Lower lobe of right lung (tissue), 2 donors: Measurements from ENCODE around the gene NBDY. TPM values are rescaled to one million over a fixed set of nuclear protein-coding genes. Genes with fewer than 3 reads are reported as not detected.

Source experiments
- ATAC-seq, 2 donors: fragments of 200-7000 bp; cut with Tn5 transposase; one replicate each; pipeline ENCODE4 v1.9.1; 2020 to 2022; ENCODE audit warnings: mild to moderate bottlenecking in 2 of 2, moderate library complexity in 2 of 2
- DNase-seq: peaks from one replicate; pipeline ENCODE4 v3.0.0-alpha.2; 2020
- H3K27ac ChIP-seq: fragments of 200-600 bp; one replicate; pipeline ENCODE4 v1.8.0; 2022
- H3K27me3 ChIP-seq: fragments of 200-600 bp; one replicate; pipeline ENCODE4 v1.8.0; 2022; ENCODE audit warnings: low read depth
- H3K36me3 ChIP-seq: fragments of 200-600 bp; one replicate; pipeline ENCODE4 v1.8.0; 2022; ENCODE audit warnings: mild to moderate bottlenecking
- H3K4me1 ChIP-seq: fragments of 200-600 bp; one replicate; pipeline ENCODE4 v1.8.0; 2022
- H3K4me3 ChIP-seq: fragments of 200-600 bp; one replicate; pipeline ENCODE4 v1.8.0; 2022; ENCODE audit warnings: mild to moderate bottlenecking
- H3K9me3 ChIP-seq: fragments of 200-600 bp; one replicate; pipeline ENCODE4 v1.8.0; 2022
- CTCF ChIP-seq: fragments of 200-600 bp; IDR thresholded peaks from one replicate; pipeline ENCODE4 v1.8.0; 2022; ENCODE audit warnings: antibody characterized with exemption, mild to moderate bottlenecking
- intact Hi-C: fragments of 100-400 bp; cut with DNase I; formaldehyde crosslinking; loops from one replicate; pipeline ENCODE4 v1.11.0; 2022
- total RNA-seq: library from RNA; stranded (reverse); fragmentation: NEBNext Ultra II Directional; extraction: Animal tissue kit (Norgen Biotek cat#: 25700); gene quantifications from one replicate; pipeline ENCODE4 v1.2.1, GENCODE V29; 2021
- donor health status: DM: no; HTN: yes; CAD: no; lungs with severe emphysema.

Gene NBDY
- total RNA-seq, 1 donor from 2014 or later, result 37.5 TPM

- no peak for DNase-seq
- intact Hi-C loops, result no loop called here
- TF ChIP-seq CTCF, result no peak
- Histone ChIP-seq H3K27ac (no peak overlapping the region), H3K9me3 (no peaks in the 10 kb centered on the region), H3K36me3 (no peaks in the 10 kb centered on the region), H3K27me3 (no peaks in the 10 kb centered on the region), H3K4me3 (no peak overlapping the region), H3K4me1 (peaks cover 7% of the 10 kb centered on the region)
- peak in 1 of 2 donors; percentile 64 for ATAC-seq
Measured at GRCh38 chrX:56793521-56794320, 64.7 kb downstream of the NBDY start.

GRCh38 chrX:56794404-56795230 lies 65.6 kb downstream of the NBDY start:
- intact Hi-C loops, result no loop called here
- ATAC-seq (no peak), DNase-seq (no peak)

GRCh38 chrX:56795309-56795868 lies 66.3 kb downstream of the NBDY start:
- peaks cover 7% of the 10 kb centered on the region for H3K4me1 ChIP-seq
- DNase-seq (no peak), ATAC-seq (no peak)
- H3K27ac ChIP-seq, result no peak overlapping the region
- no peaks in the 10 kb centered on the region for H3K36me3 ChIP-seq
- no peak overlapping the region for H3K4me3 ChIP-seq
- no peaks in the 10 kb centered on the region for H3K27me3 ChIP-seq
- no peak for TF ChIP-seq CTCF
- H3K9me3 ChIP-seq, result no peaks in the 10 kb centered on the region
- intact Hi-C loops, result no loop called here

More at GRCh38 chrX:56794404-56795230, 65.6 kb downstream of the NBDY start:
- no peak for TF ChIP-seq CTCF
- Histone ChIP-seq H3K4me1 (peaks cover 7% of the 10 kb centered on the region), H3K9me3 (no peaks in the 10 kb centered on the region), H3K27ac (no peak overlapping the region), H3K27me3 (no peaks in the 10 kb centered on the region), H3K4me3 (no peak overlapping the region), H3K36me3 (no peaks in the 10 kb centered on the region)

GRCh38 chrX:56796641-56797395 lies 67.8 kb downstream of the NBDY start:
- H3K4me1 ChIP-seq, result peaks cover 7% of the 10 kb centered on the region
- no peak for TF ChIP-seq CTCF
- H3K9me3 ChIP-seq, result no peaks in the 10 kb centered on the region
- no peak overlapping the region for H3K4me3 ChIP-seq
- H3K27me3 ChIP-seq, result no peaks in the 10 kb centered on the region
- no peaks in the 10 kb centered on the region for H3K36me3 ChIP-seq
- intact Hi-C loops, result no loop called here
- DNase-seq (no peak), ATAC-seq (no peak)
- H3K27ac ChIP-seq, result no peak overlapping the region
